ENCODE measurements around the gene ADIPOR2. TPM values are rescaled to one million over a fixed set of nuclear protein-coding genes. Genes with fewer than 3 reads are reported as not detected.
"Not testable (repeated sequence)": the region's sequence is repeated elsewhere in the genome, so short reads cannot be mapped to it uniquely, and the experiment has no call there.

The ADIPOR2 gene
- total RNA-seq, 2 donors from 2014 or later = 19.7 to 23.3 TPM

- DNase-seq (ENCODE audit: low spot score) = no peak
- Histone ChIP-seq H3K9me3 (no peaks in the 10 kb centered on the region), H3K27ac (no peak overlapping the region), H3K36me3 (no peaks in the 10 kb centered on the region), H3K27me3 (no peaks in the 10 kb centered on the region), H3K4me1 (peaks cover 0 to 7% of the 10 kb centered on the region in 2 donors), H3K4me3 (no peak overlapping the region)
- no peak for TF ChIP-seq CTCF (IDR thresholded peaks at IDR 0.05)
Observed at GRCh38 chr12:1732914-1733313, 42.0 kb downstream of the ADIPOR2 start.

- not testable (repeated sequence) for DNase-seq (ENCODE audit: low spot score)
Observed at GRCh38 chr12:1733712-1734111, 42.8 kb downstream of the ADIPOR2 start.

GRCh38 chr12:1737652-1738286 lies 46.9 kb downstream of the ADIPOR2 start:
- Histone ChIP-seq H3K4me3 (no peak overlapping the region), H3K9me3 (no peaks in the 10 kb centered on the region), H3K27me3 (no peaks in the 10 kb centered on the region), H3K36me3 (no peaks in the 10 kb centered on the region), H3K4me1 (peaks cover 0 to 27% of the 10 kb centered on the region in 2 donors), H3K27ac (no peak overlapping the region)
- TF ChIP-seq CTCF (IDR thresholded peaks at IDR 0.05) = no peak
- no peak for DNase-seq (ENCODE audit: low spot score)

More at GRCh38 chr12:1733712-1734111, 42.8 kb downstream of the ADIPOR2 start:
- H3K4me1 ChIP-seq = peaks cover 0 to 12% of the 10 kb centered on the region in 2 donors
- H3K4me3 ChIP-seq, H3K27me3 ChIP-seq, H3K27ac ChIP-seq, H3K36me3 ChIP-seq, H3K9me3 ChIP-seq: not testable (repeated sequence)

GRCh38 chr12:1738446-1738845 lies 47.6 kb downstream of the ADIPOR2 start:
- no peak overlapping the region for H3K4me3 ChIP-seq
- no peaks in the 10 kb centered on the region for H3K36me3 ChIP-seq
- H3K27me3 ChIP-seq = no peaks in the 10 kb centered on the region
- DNase-seq (ENCODE audit: low spot score) = no peak
- H3K27ac ChIP-seq = no peak overlapping the region
- H3K9me3 ChIP-seq = no peaks in the 10 kb centered on the region
- TF ChIP-seq CTCF (IDR thresholded peaks at IDR 0.05) = no peak
- peaks cover 0 to 27% of the 10 kb centered on the region in 2 donors for H3K4me1 ChIP-seq

- no peak for DNase-seq (ENCODE audit: low spot score)
- no peak overlapping the region for H3K27ac ChIP-seq
- TF ChIP-seq CTCF (IDR thresholded peaks at IDR 0.05) = no peak
- no peak overlapping the region for H3K4me3 ChIP-seq
- no peaks in the 10 kb centered on the region for H3K27me3 ChIP-seq
- peaks cover 0 to 27% of the 10 kb centered on the region in 2 donors for H3K4me1 ChIP-seq
- H3K9me3 ChIP-seq = no peaks in the 10 kb centered on the region
- no peaks in the 10 kb centered on the region for H3K36me3 ChIP-seq
Observed at GRCh38 chr12:1739368-1739767, 48.5 kb downstream of the ADIPOR2 start.

GRCh38 chr12:1740161-1740948 lies 49.5 kb downstream of the ADIPOR2 start:
- H3K27me3 ChIP-seq = no peaks in the 10 kb centered on the region
- H3K27ac ChIP-seq = no peak overlapping the region
- no peaks in the 10 kb centered on the region for H3K36me3 ChIP-seq
- no peak overlapping the region for H3K4me3 ChIP-seq
- no peaks in the 10 kb centered on the region for H3K9me3 ChIP-seq
- H3K4me1 ChIP-seq = peaks cover 0 to 27% of the 10 kb centered on the region in 2 donors
- TF ChIP-seq CTCF (IDR thresholded peaks at IDR 0.05) = no peak
- DNase-seq (ENCODE audit: low spot score) = no peak
